Spleen (tissue), 7 donors: ENCODE results near the gene ZNF683.

Source experiments
- POLR2A ChIP-seq, 3 donors: fragments of 450-650 bp; IDR thresholded peaks; one replicate each; pipeline ENCODE4 v1.5.1; 2017; ENCODE audit warnings: antibody characterized with exemption in 3 of 3, mild to moderate bottlenecking in 1 of 3
- POLR2AphosphoS5 ChIP-seq, 3 donors: sonication (generic); formaldehyde crosslinking; IDR thresholded peaks; one replicate each; pipeline ENCODE4 v1.5.1; 2017; ENCODE audit warnings: antibody characterized with exemption in 3 of 3
- TF ChIP-seq, protein P1 (sequence below), 11 experiments: fragments of 200-600 bp in 7 of 11; fragments of 450-650 bp in 4 of 11; sonication (generic) in 4 of 11; IDR thresholded peaks in 8 of 11; conservative IDR thresholded peaks in 3 of 11; 1 replicate in 7 of 11; 2 replicates in 4 of 11; pipeline versions ENCODE4 v1.4.0 to v1.8.0; 2016 to 2021; ENCODE audit warnings: antibody characterized with exemption in 11 of 11, inconsistent platforms in 4 of 11, mild to moderate bottlenecking in 1 of 11
- donor health status: DM: no; HTN: no; CAD: no; lungs with moderate emphysema.
- donor health status: DM: no; HTN: no; CAD: no.
- donor health status: DM: no; HTN: no; CAD: no.

DNA sequence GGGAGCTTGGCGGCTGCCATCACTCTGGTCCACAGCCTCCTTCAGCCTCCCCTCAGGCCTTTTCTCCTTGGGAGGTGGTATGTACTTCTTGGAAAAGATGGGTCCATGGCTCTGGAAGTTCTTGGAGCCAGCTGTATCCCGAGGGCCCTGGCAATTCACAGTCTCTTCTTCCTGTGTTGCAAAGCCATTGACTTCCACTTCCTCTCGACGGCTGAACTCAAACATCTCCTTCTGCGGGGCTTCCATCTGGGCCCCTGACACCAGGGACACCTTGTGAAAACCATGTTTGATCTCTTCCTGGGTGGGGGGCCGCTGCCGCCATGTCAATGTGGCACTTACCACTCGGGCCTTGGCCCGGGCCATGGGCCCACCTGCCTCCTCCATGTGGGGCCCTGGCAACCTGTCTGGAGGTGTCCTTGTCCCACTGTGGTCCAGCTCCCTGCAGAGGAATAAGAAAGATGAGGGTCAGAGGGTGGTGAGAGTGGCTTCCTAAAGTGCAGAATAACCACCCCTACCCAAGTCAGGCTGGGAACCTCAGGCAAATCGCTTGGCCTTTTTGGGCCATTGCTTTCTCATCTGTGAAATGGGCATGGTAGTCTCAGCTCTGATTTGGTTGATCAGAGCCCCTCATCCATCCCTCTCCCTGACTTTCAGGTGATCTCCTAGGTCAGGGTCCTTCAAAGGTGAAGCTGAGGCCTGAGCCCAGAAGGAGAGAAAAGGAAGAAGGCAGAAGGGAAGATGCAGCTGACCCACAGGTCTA is 26.1 kb downstream of the ZNF683 start:
- TF ChIP-seq, protein P1, sequence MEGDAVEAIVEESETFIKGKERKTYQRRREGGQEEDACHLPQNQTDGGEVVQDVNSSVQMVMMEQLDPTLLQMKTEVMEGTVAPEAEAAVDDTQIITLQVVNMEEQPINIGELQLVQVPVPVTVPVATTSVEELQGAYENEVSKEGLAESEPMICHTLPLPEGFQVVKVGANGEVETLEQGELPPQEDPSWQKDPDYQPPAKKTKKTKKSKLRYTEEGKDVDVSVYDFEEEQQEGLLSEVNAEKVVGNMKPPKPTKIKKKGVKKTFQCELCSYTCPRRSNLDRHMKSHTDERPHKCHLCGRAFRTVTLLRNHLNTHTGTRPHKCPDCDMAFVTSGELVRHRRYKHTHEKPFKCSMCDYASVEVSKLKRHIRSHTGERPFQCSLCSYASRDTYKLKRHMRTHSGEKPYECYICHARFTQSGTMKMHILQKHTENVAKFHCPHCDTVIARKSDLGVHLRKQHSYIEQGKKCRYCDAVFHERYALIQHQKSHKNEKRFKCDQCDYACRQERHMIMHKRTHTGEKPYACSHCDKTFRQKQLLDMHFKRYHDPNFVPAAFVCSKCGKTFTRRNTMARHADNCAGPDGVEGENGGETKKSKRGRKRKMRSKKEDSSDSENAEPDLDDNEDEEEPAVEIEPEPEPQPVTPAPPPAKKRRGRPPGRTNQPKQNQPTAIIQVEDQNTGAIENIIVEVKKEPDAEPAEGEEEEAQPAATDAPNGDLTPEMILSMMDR (IDR thresholded peaks at IDR 0.05 in 8 of 11, conservative IDR thresholded peaks at IDR 0.05 in 3 of 11) = no peak
- TF ChIP-seq POLR2A (IDR thresholded peaks at IDR 0.05) (no peak), POLR2AphosphoS5 (IDR thresholded peaks at IDR 0.05) (no peak)
